Renal cortical epithelial cell (primary cell): ENCODE results near the gene PNPLA7. TPM values are rescaled to one million over a fixed set of nuclear protein-coding genes. Genes with fewer than 3 reads are reported as not detected.
A peak's percentile ranks its signal among the peaks of the same experiment; 100 is the strongest.
"Not testable (repeated sequence)": the region's sequence is repeated elsewhere in the genome, so short reads cannot be mapped to it uniquely, and the experiment has no call there.

Experiments
- DNase-seq: peaks from one replicate; pipeline ENCODE4 v3.0.0-alpha.2; 2011; ENCODE audit warnings: low read depth
- total RNA-seq: library from RNA; depleted of rRNA; stranded (reverse); fragments of >200 nt; gene quantifications from 2 replicates; pipeline ENCODE4 v1.2.3, GENCODE V29; 2014

Gene PNPLA7
- total RNA-seq, 1 donor from 2014 or later = 1.2 TPM

GRCh38 chr9:137543237-137543963 is 6.8 kb downstream of the PNPLA7 start:
- DNase-seq = no peak

GRCh38 chr9:137542486-137542885 is 7.7 kb downstream of the PNPLA7 start:
- DNase-seq = no peak

GRCh38 chr9:137540536-137540935 is 9.7 kb downstream of the PNPLA7 start:
- DNase-seq = no peak

DNA sequence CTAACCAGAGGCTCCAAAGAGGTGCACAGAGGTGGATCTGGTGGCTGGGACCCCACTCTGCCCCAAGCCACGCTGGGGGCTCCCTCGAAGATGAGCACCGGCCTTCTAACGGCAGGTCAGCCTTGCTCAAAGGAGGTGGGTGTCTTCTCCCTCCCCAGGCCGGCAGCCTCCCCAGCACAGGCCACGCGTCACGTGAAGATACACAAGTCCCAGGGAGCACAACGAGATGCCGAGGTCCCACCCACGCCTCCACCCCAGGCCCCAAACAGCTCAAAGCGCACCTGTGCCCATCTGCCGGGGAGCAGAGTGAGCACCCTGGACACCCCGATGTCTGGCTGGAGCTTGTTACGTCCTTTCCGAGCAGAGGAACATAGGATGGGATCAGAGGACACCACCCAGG is 12.1 kb downstream of the PNPLA7 start:
- DNase-seq = no peak

DNA sequence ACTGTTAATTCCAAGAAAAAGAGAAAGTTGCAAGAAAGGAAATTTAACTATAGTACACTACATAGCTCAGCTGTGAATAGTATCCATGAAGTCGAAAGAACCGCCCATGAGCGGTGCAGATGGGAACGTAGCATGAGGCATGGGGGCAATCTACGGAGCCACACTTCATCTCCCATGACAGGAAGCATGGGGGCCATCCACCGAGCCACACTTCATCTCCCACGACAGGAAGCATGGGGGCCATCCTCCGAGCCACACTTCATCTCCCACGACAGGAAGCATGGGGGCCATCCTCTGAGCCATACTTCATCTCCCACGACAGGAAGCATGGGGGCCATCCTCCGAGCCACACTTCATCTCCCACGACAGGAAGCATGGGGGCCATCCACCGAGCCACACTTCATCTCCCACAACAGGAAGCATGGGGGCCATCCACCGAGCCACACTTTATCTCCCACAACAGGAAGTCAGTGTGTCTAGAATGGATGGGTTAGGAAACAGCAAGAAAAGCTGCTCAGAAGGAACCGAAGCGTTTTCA is 13.5 kb downstream of the PNPLA7 start:
- not testable (repeated sequence) for DNase-seq

DNA sequence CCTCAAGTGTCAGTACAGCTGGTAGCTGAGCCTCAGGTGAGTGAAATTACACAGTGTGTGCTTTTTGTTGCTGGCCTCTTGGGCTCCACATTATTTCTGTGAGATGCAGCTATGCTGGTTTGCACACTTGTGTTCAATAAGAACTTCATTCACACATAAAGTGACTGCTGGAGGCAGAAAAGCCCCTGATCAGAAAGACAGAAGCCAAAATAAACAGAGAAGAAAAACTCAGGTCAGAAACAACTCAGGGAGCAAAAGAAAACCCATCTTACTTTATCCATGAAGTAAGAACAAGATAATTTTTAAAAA is 15.1 kb downstream of the PNPLA7 start:
- DNase-seq = no peak

GRCh38 chr9:137534256-137535119 is 15.7 kb downstream of the PNPLA7 start:
- DNase-seq = peak; percentile 70

DNA sequence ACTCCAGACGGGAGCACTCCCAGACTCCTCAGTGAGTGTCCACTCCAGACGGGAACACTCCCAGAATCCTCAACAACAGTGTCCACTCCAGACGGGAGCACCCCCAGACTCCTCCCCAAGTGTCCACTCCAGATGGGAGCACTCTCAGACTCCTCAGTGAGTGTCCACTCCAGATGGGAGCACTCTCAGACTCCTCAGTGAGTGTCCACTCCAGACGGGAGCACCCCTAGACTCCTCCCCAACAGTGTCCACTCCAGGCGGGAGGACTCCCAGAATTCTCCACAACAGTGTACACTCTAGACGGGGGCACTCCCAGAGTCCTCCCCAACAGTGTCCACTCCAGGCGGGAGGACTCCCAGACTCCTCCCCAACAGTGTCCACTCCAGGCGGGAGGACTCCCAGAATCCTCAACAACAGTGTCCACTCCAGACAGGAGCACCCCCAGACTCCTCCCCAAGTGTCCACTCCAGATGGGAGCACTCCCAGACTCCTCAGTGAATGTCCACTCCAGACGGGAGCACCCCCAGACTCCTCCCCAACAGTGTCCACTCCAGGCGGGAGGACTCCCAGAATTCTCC is 17.2 kb downstream of the PNPLA7 start:
- not testable (repeated sequence) for DNase-seq

DNA sequence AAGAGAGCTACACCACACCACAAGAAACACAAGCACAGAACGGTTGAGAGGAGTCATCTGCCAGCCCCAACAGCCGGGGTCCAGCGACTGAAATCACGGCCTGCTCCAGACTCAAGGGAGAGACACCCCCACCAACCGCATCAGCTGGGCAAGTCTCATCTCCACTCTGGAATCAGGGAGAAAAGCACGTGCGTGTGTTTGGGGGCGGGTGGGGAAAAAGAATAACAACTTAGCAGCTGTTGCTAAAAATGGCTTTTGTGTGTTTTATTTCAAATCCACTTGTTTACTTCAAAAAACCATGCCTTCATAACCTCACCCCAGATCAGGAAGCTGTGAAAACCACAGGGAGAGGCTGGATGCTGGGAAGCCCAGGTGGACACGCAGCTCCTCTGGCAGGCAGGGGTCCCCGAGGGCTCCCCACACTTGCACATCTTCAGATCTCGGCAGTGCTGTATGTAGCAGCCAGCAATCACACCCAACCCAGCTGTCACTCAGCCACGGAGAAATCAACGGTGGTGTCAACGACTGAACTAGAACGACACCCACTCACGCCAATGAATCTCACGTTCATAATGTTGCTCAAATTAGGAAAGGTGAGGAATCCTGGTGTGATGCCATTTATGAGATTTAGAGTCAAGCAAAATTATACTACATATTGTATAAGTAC is 19.0 kb downstream of the PNPLA7 start:
- no peak for DNase-seq

DNA sequence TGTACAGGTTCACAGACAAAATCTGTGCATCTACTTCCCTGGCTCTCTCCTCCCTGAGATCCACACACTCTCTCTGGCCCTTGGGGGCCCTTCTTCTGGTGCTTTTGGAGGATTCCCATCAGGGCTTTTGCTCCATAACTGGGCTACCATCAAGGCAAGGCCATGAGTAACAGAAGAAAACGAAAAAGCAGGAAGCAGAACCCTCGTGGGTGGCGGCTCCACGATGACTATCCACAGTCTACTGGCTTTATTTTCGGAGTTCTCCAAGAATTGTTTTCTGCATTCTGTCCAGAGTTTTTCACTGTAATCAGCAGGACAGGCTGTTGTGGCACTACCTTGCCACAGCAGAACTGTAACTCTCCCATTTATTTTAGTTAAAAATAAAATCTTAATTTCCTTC is 19.9 kb downstream of the PNPLA7 start:
- DNase-seq = no peak

DNA sequence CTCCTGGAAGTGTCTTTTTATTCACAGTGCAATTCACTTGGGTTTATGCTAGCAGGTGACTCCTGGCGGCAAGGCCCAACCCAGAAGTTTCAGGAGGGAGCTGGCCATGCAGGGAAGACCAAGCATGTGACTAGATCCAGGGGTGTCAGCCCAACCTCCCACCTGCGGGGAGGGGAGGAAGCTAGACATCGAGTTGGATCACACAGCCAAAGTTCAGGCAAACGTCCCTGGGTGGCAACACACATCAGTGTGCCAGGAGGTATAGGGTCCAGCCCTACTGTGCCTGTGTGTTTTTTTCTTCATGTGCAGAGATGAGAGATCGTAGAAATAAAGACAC is 25.3 kb downstream of the PNPLA7 start:
- DNase-seq = no peak

- no peak for DNase-seq
Measured at GRCh38 chr9:137524161-137524980, 25.8 kb downstream of the PNPLA7 start.

- no peak for DNase-seq
Measured at GRCh38 chr9:137522746-137523455, 27.3 kb downstream of the PNPLA7 start.

DNA sequence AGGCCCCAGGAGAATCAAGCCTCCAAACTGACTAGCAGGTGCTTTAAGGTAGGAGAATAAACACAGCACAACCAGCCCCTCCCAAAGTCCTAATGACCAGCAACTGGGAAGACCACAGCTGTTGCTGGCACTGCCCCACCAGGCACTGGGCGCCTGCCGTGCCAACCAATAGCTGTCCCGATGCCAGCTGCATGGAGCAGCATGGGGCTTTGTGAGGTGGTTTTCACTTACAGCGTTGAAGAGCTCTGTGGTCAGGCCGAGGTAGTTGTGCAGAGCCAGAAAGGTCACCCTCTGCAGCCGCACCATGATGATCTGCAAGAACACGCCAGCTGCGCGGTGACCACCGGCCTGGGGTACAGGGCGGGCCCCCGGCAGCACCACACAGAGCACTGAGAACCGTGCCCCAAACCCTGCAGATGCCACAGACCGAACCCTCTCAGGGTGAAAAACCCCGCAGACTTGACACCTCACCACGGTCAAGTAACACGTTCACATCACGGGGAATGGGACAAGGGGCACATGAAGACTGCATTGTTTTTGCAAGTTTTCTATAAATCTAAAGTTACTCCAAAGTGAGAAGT is 28.7 kb downstream of the PNPLA7 start:
- DNase-seq = no peak

DNA sequence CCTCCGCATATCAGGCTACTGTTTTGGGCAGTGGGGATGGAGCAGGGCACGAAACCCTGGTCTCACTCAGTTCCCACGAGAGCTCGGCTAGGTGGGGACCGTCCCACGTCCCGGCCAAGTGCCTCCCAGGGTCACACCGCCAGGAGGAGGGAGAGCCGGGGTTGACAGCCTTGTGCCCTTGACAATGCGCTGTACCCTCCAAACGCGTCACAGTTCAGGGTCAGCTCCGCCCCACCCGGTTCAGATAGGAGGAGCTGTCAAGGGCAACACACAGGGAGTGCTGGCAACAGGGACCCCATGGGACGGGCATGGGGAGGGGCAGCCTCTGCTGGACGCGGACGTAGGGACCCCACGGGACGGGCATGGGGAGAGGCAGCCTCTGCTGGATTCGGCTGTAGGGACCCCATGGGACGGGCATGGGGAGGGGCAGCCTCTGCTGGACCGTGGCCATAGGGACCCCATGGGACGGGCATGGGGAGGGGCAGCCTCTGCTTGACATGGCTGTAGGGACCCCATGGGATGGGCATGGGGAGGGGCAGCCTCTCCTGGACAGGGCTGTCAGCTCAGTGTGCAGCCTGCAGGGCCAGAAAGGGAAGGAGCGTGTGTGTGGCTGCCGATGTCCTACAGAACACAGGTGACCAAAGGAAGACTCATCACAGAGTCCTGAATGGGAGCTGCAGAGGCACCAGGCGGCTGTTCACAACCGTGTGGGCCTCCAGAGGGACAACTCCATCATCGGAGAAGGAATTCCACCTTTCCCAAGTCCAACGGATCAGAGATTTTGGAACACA is 29.4 kb downstream of the PNPLA7 start:
- no peak for DNase-seq

GRCh38 chr9:137519553-137519952 is 30.6 kb downstream of the PNPLA7 start:
- DNase-seq = no peak

DNA sequence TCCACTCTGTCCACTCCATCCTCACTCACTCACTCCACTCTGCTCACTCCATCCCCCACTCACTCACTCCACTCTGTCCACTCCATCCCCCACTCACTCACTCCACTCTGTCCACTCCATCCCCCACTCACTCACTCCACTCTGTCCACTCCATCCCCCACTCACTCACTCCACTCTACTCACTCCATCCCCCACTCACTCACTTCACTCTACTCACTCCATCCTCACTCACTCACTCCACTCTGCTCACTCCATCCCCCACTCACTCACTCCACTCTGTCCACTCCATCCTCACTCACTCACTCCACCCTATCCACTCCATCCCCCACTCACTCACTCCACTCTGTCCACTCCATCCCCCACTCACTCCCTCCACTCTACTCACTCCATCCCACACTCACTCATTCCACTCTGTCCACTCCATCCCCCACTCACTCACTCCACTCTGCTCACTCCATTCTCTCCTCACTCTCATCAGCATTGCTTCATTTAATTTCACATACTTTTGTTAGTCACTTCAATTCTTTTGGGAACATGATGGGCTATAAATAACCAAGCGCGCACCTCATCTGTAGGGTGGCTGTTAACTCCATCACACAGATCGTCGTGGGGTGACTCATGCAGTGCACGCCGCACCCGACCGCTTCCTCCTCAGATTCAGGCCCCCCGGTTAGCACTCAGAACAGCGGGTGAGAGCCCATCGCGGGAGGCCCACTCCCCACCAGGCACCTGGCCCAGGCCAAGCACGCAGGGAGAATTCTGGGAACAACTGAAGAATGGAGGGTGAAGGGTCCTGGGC is 31.3 kb downstream of the PNPLA7 start:
- DNase-seq = not testable (repeated sequence)

DNA sequence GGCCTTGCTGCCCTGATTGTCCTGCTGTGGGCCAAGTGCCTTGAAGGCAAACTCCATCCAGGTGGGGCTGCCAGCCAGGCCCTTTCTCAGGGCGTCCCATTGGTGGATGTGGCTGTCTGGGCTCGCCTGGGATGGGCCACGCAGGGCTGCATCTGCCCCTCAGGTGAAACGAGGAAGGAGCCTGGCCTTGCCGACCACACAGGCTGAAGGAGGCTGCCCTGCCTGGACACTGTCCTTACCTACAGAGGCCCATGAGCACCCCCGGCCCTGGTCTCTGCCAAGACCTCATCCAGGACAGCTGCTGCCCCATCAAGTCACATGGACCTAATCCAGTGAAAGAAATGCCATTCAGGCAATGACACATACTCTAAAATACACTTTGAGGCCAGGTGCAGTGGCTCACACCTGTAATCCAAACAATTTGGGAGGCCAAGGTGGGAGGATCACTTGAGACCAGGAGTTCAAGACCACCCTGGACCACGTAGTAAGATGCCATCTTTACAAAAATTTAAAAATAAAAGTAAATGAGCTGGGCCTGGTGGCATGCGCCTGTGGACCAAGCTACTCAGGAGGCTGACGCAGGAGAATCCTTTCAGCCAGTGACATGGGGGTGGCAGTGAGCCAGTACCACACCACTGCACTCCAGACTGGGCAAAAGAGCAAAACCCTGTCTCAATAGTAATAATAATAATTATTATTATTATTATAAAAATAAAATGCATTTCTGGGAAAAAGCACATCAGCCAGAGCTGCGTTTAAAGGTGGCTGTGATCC is 33.9 kb downstream of the PNPLA7 start:
- DNase-seq = no peak
